HEK293 (cell line): ENCODE data around the gene CENPP.

Experiments used
- GLIS2 ChIP-seq: fragments of 450-650 bp; formaldehyde crosslinking; IDR thresholded peaks from 2 replicates; pipeline ENCODE4 v1.5.1; 2016; ENCODE audit warnings: missing biosample characterization, missing genetic modification characterization
- ZNF114 ChIP-seq: fragments of 450-650 bp; formaldehyde crosslinking; IDR thresholded peaks from 2 replicates; pipeline ENCODE4 v1.5.0; 2017; ENCODE audit warnings: missing biosample characterization, missing genetic modification characterization
- ZNF138 ChIP-seq: fragments of 450-650 bp; formaldehyde crosslinking; IDR thresholded peaks from 2 replicates; pipeline ENCODE4 v1.5.1; 2016; ENCODE audit warnings: missing biosample characterization, missing genetic modification characterization, borderline replicate concordance
- ZNF24 ChIP-seq: fragments of 450-650 bp; formaldehyde crosslinking; IDR thresholded peaks from 2 replicates; pipeline ENCODE4 v1.5.1; 2016; ENCODE audit warnings: missing biosample characterization, missing genetic modification characterization
- ZNF423 ChIP-seq: fragments of 450-650 bp; formaldehyde crosslinking; IDR thresholded peaks from 2 replicates; pipeline ENCODE4 v1.5.1; 2016; ENCODE audit warnings: missing biosample characterization, missing genetic modification characterization
- ZNF610 ChIP-seq: fragments of 450-650 bp; formaldehyde crosslinking; IDR thresholded peaks from 2 replicates; pipeline ENCODE4 v1.5.1; 2016; ENCODE audit warnings: missing biosample characterization, missing genetic modification characterization, borderline replicate concordance
- TF ChIP-seq, protein P1 (sequence below): fragments of 450-650 bp; formaldehyde crosslinking; IDR thresholded peaks from 2 replicates; pipeline ENCODE4 v1.5.1; 2016; ENCODE audit warnings: missing biosample characterization, missing genetic modification characterization
- TF ChIP-seq, protein P2 (sequence below): fragments of 450-650 bp; formaldehyde crosslinking; IDR thresholded peaks from 2 replicates; pipeline ENCODE4 v1.5.1; 2016; ENCODE audit warnings: missing biosample characterization, missing genetic modification characterization
- TF ChIP-seq, protein P3 (sequence below): fragments of 450-650 bp; formaldehyde crosslinking; IDR thresholded peaks from 2 replicates; pipeline ENCODE4 v1.5.1; 2016; ENCODE audit warnings: missing biosample characterization, missing genetic modification characterization
- TF ChIP-seq, protein P4 (sequence below): fragments of 450-650 bp; formaldehyde crosslinking; IDR thresholded peaks from 2 replicates; pipeline ENCODE4 v1.5.1; 2016; ENCODE audit warnings: missing biosample characterization, missing genetic modification characterization, low read depth
- TF ChIP-seq, protein P5 (sequence below): fragments of 450-650 bp; formaldehyde crosslinking; IDR thresholded peaks from 2 replicates; pipeline ENCODE4 v1.5.1; 2016; ENCODE audit warnings: missing biosample characterization, missing genetic modification characterization

DNA sequence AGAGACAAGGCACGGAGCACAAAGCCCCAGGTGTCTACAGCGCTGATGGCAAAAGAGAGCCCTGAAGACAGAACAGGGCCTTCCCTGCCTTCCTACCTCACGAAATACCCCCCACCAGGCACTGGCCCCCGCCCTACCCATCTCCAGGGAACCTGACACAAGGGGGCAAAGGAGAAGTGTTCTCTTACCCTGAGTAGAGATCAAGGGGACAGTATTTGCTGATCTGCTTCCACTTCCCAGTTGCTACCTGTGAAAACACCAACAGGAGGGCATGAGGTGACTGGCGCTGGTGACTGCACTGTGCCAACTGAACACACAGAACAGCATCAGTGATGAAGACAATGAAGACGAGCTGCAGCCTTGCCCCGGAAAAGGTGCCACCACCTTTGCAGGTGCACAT lies 316.8 kb downstream of the CENPP start:
- TF ChIP-seq, protein P1, sequence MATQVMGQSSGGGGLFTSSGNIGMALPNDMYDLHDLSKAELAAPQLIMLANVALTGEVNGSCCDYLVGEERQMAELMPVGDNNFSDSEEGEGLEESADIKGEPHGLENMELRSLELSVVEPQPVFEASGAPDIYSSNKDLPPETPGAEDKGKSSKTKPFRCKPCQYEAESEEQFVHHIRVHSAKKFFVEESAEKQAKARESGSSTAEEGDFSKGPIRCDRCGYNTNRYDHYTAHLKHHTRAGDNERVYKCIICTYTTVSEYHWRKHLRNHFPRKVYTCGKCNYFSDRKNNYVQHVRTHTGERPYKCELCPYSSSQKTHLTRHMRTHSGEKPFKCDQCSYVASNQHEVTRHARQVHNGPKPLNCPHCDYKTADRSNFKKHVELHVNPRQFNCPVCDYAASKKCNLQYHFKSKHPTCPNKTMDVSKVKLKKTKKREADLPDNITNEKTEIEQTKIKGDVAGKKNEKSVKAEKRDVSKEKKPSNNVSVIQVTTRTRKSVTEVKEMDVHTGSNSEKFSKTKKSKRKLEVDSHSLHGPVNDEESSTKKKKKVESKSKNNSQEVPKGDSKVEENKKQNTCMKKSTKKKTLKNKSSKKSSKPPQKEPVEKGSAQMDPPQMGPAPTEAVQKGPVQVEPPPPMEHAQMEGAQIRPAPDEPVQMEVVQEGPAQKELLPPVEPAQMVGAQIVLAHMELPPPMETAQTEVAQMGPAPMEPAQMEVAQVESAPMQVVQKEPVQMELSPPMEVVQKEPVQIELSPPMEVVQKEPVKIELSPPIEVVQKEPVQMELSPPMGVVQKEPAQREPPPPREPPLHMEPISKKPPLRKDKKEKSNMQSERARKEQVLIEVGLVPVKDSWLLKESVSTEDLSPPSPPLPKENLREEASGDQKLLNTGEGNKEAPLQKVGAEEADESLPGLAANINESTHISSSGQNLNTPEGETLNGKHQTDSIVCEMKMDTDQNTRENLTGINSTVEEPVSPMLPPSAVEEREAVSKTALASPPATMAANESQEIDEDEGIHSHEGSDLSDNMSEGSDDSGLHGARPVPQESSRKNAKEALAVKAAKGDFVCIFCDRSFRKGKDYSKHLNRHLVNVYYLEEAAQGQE (tag by site-specific recombination) = no peak
- TF ChIP-seq ZNF114 (tag by site-specific recombination) (no peak), ZNF423 (tag by site-specific recombination) (no peak), ZNF24 (tag by site-specific recombination) (no peak), ZNF138 (tag by site-specific recombination) (no peak), ZNF610 (tag by site-specific recombination) (no peak), GLIS2 (tag by site-specific recombination) (no peak)
- TF ChIP-seq, protein P2, sequence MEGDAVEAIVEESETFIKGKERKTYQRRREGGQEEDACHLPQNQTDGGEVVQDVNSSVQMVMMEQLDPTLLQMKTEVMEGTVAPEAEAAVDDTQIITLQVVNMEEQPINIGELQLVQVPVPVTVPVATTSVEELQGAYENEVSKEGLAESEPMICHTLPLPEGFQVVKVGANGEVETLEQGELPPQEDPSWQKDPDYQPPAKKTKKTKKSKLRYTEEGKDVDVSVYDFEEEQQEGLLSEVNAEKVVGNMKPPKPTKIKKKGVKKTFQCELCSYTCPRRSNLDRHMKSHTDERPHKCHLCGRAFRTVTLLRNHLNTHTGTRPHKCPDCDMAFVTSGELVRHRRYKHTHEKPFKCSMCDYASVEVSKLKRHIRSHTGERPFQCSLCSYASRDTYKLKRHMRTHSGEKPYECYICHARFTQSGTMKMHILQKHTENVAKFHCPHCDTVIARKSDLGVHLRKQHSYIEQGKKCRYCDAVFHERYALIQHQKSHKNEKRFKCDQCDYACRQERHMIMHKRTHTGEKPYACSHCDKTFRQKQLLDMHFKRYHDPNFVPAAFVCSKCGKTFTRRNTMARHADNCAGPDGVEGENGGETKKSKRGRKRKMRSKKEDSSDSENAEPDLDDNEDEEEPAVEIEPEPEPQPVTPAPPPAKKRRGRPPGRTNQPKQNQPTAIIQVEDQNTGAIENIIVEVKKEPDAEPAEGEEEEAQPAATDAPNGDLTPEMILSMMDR (tag by site-specific recombination) = no peak
- TF ChIP-seq, protein P3, sequence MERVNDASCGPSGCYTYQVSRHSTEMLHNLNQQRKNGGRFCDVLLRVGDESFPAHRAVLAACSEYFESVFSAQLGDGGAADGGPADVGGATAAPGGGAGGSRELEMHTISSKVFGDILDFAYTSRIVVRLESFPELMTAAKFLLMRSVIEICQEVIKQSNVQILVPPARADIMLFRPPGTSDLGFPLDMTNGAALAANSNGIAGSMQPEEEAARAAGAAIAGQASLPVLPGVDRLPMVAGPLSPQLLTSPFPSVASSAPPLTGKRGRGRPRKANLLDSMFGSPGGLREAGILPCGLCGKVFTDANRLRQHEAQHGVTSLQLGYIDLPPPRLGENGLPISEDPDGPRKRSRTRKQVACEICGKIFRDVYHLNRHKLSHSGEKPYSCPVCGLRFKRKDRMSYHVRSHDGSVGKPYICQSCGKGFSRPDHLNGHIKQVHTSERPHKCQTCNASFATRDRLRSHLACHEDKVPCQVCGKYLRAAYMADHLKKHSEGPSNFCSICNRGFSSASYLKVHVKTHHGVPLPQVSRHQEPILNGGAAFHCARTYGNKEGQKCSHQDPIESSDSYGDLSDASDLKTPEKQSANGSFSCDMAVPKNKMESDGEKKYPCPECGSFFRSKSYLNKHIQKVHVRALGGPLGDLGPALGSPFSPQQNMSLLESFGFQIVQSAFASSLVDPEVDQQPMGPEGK = no peak
- TF ChIP-seq, protein P4, sequence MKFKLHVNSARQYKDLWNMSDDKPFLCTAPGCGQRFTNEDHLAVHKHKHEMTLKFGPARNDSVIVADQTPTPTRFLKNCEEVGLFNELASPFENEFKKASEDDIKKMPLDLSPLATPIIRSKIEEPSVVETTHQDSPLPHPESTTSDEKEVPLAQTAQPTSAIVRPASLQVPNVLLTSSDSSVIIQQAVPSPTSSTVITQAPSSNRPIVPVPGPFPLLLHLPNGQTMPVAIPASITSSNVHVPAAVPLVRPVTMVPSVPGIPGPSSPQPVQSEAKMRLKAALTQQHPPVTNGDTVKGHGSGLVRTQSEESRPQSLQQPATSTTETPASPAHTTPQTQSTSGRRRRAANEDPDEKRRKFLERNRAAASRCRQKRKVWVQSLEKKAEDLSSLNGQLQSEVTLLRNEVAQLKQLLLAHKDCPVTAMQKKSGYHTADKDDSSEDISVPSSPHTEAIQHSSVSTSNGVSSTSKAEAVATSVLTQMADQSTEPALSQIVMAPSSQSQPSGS (tag by site-specific recombination) = no peak
- TF ChIP-seq, protein P5, sequence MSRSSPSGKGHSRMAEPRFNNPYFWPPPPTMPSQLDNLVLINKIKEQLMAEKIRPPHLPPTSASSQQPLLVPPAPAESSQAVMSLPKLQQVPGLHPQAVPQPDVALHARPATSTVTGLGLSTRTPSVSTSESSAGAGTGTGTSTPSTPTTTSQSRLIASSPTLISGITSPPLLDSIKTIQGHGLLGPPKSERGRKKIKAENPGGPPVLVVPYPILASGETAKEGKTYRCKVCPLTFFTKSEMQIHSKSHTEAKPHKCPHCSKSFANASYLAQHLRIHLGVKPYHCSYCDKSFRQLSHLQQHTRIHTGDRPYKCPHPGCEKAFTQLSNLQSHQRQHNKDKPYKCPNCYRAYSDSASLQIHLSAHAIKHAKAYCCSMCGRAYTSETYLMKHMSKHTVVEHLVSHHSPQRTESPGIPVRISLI = no peak
